ENCODE data around the gene MYO3B. TPM values are rescaled to one million over a fixed set of nuclear protein-coding genes. Genes with fewer than 3 reads are reported as not detected.
"Not testable (repeated sequence)": the region's sequence is repeated elsewhere in the genome, so short reads cannot be mapped to it uniquely, and the experiment has no call there.

The MYO3B gene
- total RNA-seq, 1 donor from 2014 or later, result not detected

GRCh38 chr2:170548304-170548703, 370.4 kb downstream of the MYO3B start:
- TF ChIP-seq, protein P1, sequence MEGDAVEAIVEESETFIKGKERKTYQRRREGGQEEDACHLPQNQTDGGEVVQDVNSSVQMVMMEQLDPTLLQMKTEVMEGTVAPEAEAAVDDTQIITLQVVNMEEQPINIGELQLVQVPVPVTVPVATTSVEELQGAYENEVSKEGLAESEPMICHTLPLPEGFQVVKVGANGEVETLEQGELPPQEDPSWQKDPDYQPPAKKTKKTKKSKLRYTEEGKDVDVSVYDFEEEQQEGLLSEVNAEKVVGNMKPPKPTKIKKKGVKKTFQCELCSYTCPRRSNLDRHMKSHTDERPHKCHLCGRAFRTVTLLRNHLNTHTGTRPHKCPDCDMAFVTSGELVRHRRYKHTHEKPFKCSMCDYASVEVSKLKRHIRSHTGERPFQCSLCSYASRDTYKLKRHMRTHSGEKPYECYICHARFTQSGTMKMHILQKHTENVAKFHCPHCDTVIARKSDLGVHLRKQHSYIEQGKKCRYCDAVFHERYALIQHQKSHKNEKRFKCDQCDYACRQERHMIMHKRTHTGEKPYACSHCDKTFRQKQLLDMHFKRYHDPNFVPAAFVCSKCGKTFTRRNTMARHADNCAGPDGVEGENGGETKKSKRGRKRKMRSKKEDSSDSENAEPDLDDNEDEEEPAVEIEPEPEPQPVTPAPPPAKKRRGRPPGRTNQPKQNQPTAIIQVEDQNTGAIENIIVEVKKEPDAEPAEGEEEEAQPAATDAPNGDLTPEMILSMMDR (IDR thresholded peaks at IDR 0.05; ENCODE audit: unreplicated experiment), result no peak
- H3K4me1 Mint-ChIP-seq (ENCODE audit: low read depth), result peaks cover 1% of the 10 kb centered on the region
- no peak overlapping the region for H3K27ac Mint-ChIP-seq
- H3K4me3 Mint-ChIP-seq (ENCODE audit: low read depth), result no peak overlapping the region
- DNase-seq (ENCODE audit: low spot score, unreplicated experiment), result no peak
- peaks cover 22% of the 10 kb centered on the region for H3K9me3 Mint-ChIP-seq (ENCODE audit: low read depth)
- no peaks in the 10 kb centered on the region for H3K27me3 Mint-ChIP-seq
- H3K36me3 Mint-ChIP-seq (ENCODE audit: insufficient read depth), result no peaks in the 10 kb centered on the region

GRCh38 chr2:170550501-170550900, 372.6 kb downstream of the MYO3B start:
- no peak overlapping the region for H3K4me3 Mint-ChIP-seq (ENCODE audit: low read depth)
- H3K36me3 Mint-ChIP-seq (ENCODE audit: insufficient read depth), result no peaks in the 10 kb centered on the region
- no peak for DNase-seq (ENCODE audit: low spot score, unreplicated experiment)
- H3K27me3 Mint-ChIP-seq, result no peaks in the 10 kb centered on the region
- TF ChIP-seq, protein P1 (IDR thresholded peaks at IDR 0.05; ENCODE audit: unreplicated experiment), result no peak
- H3K4me1 Mint-ChIP-seq (ENCODE audit: low read depth), result peaks cover 1% of the 10 kb centered on the region
- no peak overlapping the region for H3K27ac Mint-ChIP-seq
- H3K9me3 Mint-ChIP-seq (ENCODE audit: low read depth), result peaks cover 16% of the 10 kb centered on the region

- not testable (repeated sequence) for DNase-seq (ENCODE audit: low spot score, unreplicated experiment); H3K4me1 Mint-ChIP-seq (ENCODE audit: low read depth); H3K36me3 Mint-ChIP-seq (ENCODE audit: insufficient read depth); H3K9me3 Mint-ChIP-seq (ENCODE audit: low read depth); H3K27ac Mint-ChIP-seq; H3K4me3 Mint-ChIP-seq (ENCODE audit: low read depth); H3K27me3 Mint-ChIP-seq
Observed at GRCh38 chr2:170551899-170552298, 374.0 kb downstream of the MYO3B start.

DNA sequence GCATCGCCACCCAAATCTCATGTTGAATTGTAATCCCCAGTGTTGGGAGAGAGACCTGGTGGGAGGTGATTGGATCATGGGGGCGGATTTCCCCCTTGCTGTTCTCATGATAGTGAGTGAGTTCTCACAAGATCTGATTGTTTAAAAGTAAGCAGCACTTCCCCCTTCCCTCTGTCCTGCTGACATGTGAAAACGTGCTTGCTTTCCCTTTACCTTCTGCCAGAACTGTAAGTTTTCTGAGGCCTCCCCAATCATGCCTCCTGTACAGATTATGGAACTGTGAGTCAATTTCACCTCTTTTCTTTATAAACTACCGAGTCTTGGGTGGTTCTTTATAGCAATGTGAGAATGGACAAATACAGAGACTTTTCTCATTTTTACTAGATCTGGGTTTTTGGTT, 375.8 kb downstream of the MYO3B start:
- Mint-ChIP-seq H3K27ac (no peak overlapping the region), H3K9me3 (ENCODE audit: low read depth) (peaks cover 9% of the 10 kb centered on the region), H3K4me3 (ENCODE audit: low read depth) (no peak overlapping the region), H3K4me1 (ENCODE audit: low read depth) (peaks cover 1% of the 10 kb centered on the region), H3K27me3 (no peaks in the 10 kb centered on the region), H3K36me3 (ENCODE audit: insufficient read depth) (no peaks in the 10 kb centered on the region)
- no peak for DNase-seq (ENCODE audit: low spot score, unreplicated experiment)
- TF ChIP-seq, protein P1 (IDR thresholded peaks at IDR 0.05; ENCODE audit: unreplicated experiment), result no peak

DNA sequence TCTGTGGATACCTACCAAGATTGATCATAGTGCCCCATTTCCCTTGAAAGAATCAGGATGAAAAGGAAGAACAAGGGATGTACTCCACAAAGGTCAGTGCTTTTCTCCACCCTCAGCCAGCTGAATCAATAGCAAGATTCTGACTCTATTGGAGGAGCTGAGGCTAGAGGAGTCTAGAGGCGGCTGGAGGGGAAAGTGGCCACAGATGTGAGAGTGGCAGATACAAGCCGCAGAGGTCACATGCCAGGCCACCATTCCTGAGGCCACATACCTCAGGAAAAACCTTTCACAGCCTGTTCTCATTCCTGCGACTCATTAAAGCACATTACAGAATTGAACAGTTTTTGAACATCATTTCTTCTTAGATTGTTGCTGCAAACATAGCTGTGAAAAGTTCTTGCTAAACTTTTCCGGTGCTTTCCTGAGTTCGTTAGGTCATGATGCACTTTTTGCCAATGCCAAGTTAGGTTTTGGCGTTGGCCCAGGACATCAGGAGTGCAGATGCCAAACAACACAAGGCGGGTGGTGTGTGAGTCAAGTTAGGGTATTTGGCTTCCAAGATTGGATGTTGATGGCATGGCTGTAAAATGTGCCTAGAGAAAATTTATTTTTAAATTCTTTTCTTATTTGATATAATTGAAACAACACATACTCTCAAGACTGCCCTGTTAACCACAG, 376.5 kb downstream of the MYO3B start:
- Mint-ChIP-seq H3K27ac (no peak overlapping the region), H3K4me1 (ENCODE audit: low read depth) (no peaks in the 10 kb centered on the region), H3K9me3 (ENCODE audit: low read depth) (peaks cover 9% of the 10 kb centered on the region), H3K4me3 (ENCODE audit: low read depth) (no peak overlapping the region), H3K36me3 (ENCODE audit: insufficient read depth) (no peaks in the 10 kb centered on the region), H3K27me3 (no peaks in the 10 kb centered on the region)
- no peak for DNase-seq (ENCODE audit: low spot score, unreplicated experiment)
- TF ChIP-seq, protein P1 (IDR thresholded peaks at IDR 0.05; ENCODE audit: unreplicated experiment), result no peak

DNA sequence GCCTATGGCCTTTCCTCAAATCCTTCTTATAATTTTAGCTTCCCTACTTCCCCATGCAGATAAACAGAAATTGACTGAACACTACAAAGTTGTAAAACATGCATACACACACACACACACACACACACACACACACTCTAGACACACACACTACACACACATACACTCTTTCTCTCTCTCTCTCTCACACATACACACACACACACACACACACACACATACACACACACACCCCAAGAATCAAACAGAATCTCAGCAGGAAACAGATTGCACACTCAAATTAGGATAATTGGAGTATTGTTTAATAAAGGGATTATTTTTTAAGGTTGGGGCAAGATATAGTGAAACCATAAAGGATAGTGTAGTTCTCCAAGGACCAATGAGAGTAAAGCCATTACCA, 385.0 kb downstream of the MYO3B start:
- no peaks in the 10 kb centered on the region for H3K9me3 Mint-ChIP-seq (ENCODE audit: low read depth)
- H3K4me3 Mint-ChIP-seq (ENCODE audit: low read depth), result no peak overlapping the region
- TF ChIP-seq, protein P1 (IDR thresholded peaks at IDR 0.05; ENCODE audit: unreplicated experiment), result no peak
- no peak for DNase-seq (ENCODE audit: low spot score, unreplicated experiment)
- no peaks in the 10 kb centered on the region for H3K36me3 Mint-ChIP-seq (ENCODE audit: insufficient read depth)
- H3K27ac Mint-ChIP-seq, result no peak overlapping the region
- H3K4me1 Mint-ChIP-seq (ENCODE audit: low read depth), result no peaks in the 10 kb centered on the region
- H3K27me3 Mint-ChIP-seq, result no peaks in the 10 kb centered on the region

Measured in progenitor cell of endocrine pancreas (in vitro differentiated cells).